Measurements from ENCODE around the gene CCDC85C.

The CCDC85C gene

GRCh38 chr14:99473458-99473857, 130.5 kb downstream of the CCDC85C start:
- DNase-seq (ENCODE audit: low read depth), result no peak

GRCh38 chr14:99472937-99473336, 131.1 kb downstream of the CCDC85C start:
- DNase-seq (ENCODE audit: low read depth), result peak; percentile 17

- no peak for DNase-seq (ENCODE audit: low read depth)
These were observed 132.3 kb downstream of the CCDC85C start for GRCh38 chr14:99471731-99472130.

DNA sequence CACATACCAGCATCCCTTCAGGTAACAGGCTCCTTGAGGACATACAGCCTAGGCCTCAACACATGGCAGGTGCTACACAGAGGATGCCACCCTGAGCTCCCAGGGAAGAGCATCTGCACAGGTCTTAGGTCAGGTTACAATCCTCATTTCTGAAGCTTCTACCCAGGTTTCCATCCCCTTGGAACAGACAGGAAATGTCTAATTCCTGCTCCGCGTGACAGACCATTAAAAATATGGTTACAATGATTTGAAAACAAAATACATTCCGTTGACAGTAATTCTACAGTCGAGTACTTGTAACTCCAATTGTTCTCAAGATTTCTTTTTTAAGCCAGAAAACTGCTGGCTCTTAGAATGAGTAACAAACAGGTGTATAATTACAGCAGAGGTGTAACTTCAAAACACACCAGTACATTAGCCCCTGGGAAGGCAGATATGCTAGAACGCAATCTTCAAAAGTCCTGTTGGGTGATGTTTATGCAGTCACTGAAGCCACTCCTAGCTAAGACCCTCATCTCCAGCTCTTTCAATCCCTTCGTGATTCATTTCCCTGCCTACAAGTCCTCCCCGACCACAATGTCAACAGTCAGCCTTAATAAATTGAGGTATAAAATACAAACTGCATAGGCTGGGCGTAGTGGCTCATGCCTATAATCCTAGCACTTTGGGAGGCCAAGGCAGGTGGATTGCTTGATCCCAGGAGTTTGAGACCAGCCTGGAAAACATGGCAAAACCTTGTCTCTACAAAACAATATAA, 135.0 kb downstream of the CCDC85C start:
- DNase-seq (ENCODE audit: low read depth), result peak; percentile 49

- no peak for DNase-seq (ENCODE audit: low read depth)
These were observed 135.9 kb downstream of the CCDC85C start for GRCh38 chr14:99468081-99468480.

DNA sequence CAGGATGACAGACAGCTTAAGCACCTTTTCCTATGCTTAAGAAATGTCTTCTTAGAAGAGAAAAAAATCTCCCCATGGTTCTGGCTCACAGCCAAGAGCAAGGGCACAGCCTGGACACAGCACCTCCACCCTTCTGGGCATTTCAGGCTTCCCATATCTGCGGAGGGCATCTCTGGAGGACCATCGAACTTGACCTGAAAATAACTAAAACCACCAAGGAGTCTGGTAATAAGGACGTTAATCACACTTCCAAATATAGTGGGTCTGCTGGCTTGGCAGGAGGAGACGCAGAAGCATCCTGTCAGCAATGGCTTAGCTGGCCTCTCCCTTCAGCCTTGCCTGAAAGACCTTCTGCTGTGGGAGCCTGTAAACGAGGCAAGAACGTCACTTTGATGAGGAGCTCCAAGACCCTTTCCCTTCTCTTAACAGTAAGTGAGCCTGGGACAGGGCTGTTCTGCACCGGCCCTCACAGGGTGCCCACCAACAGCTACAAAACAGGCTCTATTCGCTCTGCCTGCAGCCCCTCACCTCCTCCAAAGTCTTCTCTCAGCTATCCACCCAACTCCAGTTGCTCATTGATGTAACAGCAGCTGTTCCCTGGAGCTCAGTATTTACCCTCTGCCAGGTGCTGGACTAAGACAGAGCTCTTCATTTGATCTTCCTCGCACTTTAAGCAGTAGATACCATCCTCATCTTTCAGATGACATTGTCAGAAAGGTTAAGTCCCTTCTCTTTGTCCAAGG, 136.5 kb downstream of the CCDC85C start:
- DNase-seq (ENCODE audit: low read depth), result no peak

DNA sequence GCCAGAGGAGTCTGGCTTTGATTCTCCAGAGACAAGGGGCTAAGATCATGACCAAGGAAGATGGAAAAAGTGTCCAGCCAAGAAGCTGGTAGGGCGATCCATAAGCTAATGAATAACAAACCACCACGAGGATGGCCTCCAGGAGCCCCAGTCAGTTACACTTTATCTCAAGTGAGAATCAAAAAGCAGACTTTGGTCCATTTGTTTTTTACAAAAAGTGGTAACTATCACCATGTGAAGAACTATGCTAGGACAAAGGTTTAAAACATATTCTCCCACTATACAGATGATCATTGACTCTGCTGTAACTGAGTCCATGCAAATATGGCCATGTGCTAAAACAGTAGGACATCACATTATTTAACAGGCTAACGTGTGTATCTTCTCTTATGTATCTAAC, 137.2 kb downstream of the CCDC85C start:
- DNase-seq (ENCODE audit: low read depth), result no peak

DNA sequence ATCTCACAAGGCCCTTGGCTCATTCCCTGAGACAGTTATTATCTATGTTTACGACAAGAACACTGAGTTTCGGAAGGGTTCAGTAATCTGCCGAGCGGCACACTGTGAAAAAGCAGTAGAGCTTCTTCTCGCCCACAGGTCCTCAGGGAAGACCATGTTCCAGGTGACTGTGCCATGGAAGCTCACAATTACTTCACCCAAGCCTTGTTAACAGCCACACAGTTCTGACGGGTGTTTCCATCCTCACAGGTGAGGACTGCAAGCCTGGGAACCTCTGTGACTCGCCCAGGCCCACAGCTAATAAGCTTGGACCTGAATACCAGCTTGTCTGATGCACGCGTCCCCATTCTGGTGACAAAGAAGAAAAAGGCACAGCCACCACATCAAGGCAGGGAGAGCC, 138.7 kb downstream of the CCDC85C start:
- no peak for DNase-seq (ENCODE audit: low read depth)

DNA sequence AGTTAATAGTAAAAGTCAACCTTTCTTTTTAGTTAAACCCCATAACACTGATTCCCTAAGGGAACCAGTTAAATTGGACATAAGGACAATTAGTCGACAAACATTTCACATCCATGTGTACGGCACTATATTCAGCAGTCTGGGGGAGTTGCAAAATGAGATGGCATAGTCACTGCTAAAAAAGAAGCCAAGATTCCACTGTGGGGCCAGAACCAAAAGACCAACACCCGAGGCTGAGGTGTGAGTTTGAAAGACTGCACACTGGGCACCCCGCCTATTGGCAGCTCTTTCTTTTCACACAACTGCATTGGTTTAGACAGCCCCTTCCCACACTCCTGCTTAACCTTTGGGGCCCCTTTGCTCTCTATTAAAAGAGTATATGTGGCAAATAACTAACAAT, 140.0 kb downstream of the CCDC85C start:
- no peak for DNase-seq (ENCODE audit: low read depth)

DNA sequence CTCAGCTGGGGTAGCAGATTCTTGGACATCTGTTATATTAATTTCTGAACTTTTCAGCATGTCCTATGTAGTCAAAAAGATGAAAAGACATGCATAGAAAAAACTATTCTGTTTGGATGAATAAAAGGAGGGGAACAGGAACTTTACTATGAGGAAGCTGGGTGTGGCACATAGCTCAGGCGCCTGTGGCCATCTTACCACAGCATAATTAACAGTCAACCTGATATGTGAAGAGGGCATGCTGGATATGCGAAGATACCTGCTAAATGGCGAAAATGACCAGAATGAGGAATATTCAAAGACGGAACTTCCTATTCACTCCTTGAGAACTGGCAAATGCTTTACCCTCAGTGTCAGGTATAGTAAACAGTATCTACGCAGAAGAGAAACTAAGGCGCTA, 141.8 kb downstream of the CCDC85C start:
- DNase-seq (ENCODE audit: low read depth), result no peak

DNA sequence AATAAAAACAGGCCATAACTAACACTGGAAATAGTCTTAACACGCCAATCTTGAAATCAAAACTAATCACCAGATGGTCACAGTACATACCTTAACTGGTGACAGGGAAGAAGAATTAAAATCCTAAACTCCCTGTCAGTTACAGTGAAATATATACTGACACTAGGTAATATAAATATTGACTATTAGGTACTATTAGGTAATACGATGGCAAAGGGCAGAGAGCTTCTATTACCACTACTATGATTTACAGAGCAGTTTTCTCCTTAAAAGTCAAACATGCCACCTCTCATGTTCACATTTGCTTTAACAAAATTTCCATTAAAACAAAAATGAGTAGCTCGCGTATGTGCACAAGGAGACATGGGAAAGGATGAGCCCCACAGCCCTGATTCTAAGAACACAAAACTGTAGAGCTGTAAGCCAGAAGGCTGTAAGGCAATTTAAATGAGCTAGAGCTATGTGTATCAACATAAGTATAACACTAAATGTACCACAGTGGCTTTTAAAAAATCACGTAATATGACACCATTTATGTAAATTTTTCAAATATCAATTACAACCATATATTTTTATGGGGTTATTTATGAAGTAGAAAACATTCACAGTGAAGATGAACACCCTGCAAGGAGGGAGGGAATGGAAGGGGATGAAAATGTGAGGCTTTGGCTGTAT, 142.5 kb downstream of the CCDC85C start:
- DNase-seq (ENCODE audit: low read depth), result no peak

GRCh38 chr14:99460793-99461192, 143.2 kb downstream of the CCDC85C start:
- DNase-seq (ENCODE audit: low read depth), result peak; percentile 25

GRCh38 chr14:99459481-99460100, 144.4 kb downstream of the CCDC85C start:
- no peak for DNase-seq (ENCODE audit: low read depth)

- peak; percentile 61 for DNase-seq (ENCODE audit: low read depth)
These were observed 149.8 kb downstream of the CCDC85C start for GRCh38 chr14:99454246-99454645.

- no peak for DNase-seq (ENCODE audit: low read depth)
These were observed 151.0 kb downstream of the CCDC85C start for GRCh38 chr14:99452968-99453367.

DNA sequence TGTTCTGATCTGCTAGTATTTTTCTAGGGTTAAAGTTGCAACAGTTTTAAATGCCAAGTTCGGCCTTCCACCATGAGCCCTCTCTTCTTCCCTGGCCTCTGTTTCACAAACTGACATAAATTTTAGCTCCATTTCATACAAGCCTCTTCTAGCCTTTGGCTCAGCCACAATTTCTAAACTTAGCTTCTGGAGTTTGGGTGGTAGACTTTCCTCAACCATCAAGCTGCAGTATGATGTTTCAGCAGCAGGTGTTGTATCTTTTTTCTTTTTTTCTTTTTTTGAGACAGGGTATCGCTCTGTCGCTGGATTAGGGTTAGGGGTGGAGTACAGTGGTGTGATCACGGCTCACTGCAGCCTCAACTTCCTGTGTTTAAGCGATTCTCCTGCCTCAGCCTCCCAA, 152.8 kb downstream of the CCDC85C start:
- DNase-seq (ENCODE audit: low read depth), result no peak

GRCh38 chr14:99450266-99450665, 153.7 kb downstream of the CCDC85C start:
- no peak for DNase-seq (ENCODE audit: low read depth)

Measured in iris pigment epithelial cell (primary cell).